ENCODE data around the gene TPK1. TPM values are rescaled to one million over a fixed set of nuclear protein-coding genes. Genes with fewer than 3 reads are reported as not detected.

Gene TPK1
- total RNA-seq, 1 experiment from 2014 or later, result 3.3 TPM

GRCh38 chr7:144622745-144623144, 213.1 kb downstream of the TPK1 start:
- H3K36me3 ChIP-seq (ENCODE audit: control insufficient read depth, insufficient read depth, low read length), result no peaks in the 10 kb centered on the region
- CTCF ChIA-PET, result no interaction called here
- no peaks in the 10 kb centered on the region for H3K4me1 ChIP-seq (ENCODE audit: control insufficient read depth, insufficient read depth, low read length)
- no peaks in the 10 kb centered on the region for H3K9me3 ChIP-seq (ENCODE audit: control insufficient read depth, insufficient read depth, low read depth, low read length)
- no peak for DNase-seq (ENCODE audit: low read depth, low spot score)
- no peak overlapping the region for H3K27ac ChIP-seq (ENCODE audit: low read length)
- POLR2A ChIA-PET, result no interaction called here
- intact Hi-C loops (cut with micrococcal nuclease; ENCODE audit: unreplicated experiment), result no loop called here
- no TSS peak for BruUV-seq (replicated peaks)
- H3K4me3 ChIP-seq (ENCODE audit: low read depth in 2 of 2, low read length in 2 of 2), result no peak overlapping the region
- in situ Hi-C loops (cut with HindIII; ENCODE audit: low pct_unique_long_range_greater_than_20kb, low sequenced_read_pairs), result no loop called here
- no peak for ATAC-seq
- no peaks in the 10 kb centered on the region for H3K27me3 ChIP-seq (ENCODE audit: control insufficient read depth, insufficient read depth, low read length)
- TF ChIP-seq POLR2AphosphoS5 (IDR thresholded peaks at IDR 0.05; ENCODE audit: low read depth, low read length) (no peak), REST (IDR thresholded peaks at IDR 0.05; ENCODE audit: insufficient read depth in 1 of 2, low read depth in 2 of 2, low read length in 1 of 2) (no peak), SIN3A (IDR thresholded peaks at IDR 0.05; ENCODE audit: borderline replicate concordance, insufficient read depth, low read depth, low read length) (no peak), TCF7L2 (IDR thresholded peaks at IDR 0.05; ENCODE audit: low read depth, low read length) (no peak)
- TF ChIP-seq, protein P1, sequence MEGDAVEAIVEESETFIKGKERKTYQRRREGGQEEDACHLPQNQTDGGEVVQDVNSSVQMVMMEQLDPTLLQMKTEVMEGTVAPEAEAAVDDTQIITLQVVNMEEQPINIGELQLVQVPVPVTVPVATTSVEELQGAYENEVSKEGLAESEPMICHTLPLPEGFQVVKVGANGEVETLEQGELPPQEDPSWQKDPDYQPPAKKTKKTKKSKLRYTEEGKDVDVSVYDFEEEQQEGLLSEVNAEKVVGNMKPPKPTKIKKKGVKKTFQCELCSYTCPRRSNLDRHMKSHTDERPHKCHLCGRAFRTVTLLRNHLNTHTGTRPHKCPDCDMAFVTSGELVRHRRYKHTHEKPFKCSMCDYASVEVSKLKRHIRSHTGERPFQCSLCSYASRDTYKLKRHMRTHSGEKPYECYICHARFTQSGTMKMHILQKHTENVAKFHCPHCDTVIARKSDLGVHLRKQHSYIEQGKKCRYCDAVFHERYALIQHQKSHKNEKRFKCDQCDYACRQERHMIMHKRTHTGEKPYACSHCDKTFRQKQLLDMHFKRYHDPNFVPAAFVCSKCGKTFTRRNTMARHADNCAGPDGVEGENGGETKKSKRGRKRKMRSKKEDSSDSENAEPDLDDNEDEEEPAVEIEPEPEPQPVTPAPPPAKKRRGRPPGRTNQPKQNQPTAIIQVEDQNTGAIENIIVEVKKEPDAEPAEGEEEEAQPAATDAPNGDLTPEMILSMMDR (IDR thresholded peaks at IDR 0.05), result no peak

DNA sequence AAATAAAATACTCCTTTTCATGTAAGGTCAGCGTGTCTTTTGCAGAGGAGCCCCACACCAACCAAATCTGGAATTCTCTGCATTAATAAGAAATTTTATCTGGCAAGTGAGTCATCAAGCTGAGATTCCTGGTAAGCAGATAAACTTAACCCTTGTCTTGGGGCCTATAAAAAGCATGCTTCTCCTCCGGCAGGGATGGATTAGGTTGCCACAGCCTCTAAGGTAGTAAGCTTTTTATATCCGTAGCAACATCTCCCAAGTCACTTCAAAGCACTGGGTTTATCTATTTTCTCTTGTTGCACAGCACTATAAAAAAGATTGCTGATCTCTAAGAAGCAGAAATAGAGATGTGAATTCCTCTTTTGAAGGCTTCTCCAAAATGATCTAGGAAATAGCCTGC, 229.6 kb downstream of the TPK1 start:
- Histone ChIP-seq H3K27ac (ENCODE audit: low read length) (no peak overlapping the region), H3K36me3 (ENCODE audit: control insufficient read depth, insufficient read depth, low read length) (no peaks in the 10 kb centered on the region), H3K4me1 (ENCODE audit: control insufficient read depth, insufficient read depth, low read length) (no peaks in the 10 kb centered on the region), H3K4me3 (ENCODE audit: low read depth in 2 of 2, low read length in 2 of 2) (no peak overlapping the region), H3K9me3 (ENCODE audit: control insufficient read depth, insufficient read depth, low read depth, low read length) (no peaks in the 10 kb centered on the region; the same call in 1 of the 2 replicates), H3K27me3 (ENCODE audit: control insufficient read depth, insufficient read depth, low read length) (no peaks in the 10 kb centered on the region)
- ATAC-seq, result no peak
- no TSS peak for BruUV-seq (replicated peaks)
- ChIA-PET POLR2A (no interaction called here), CTCF (no interaction called here)
- DNase-seq (ENCODE audit: low read depth, low spot score), result no peak
- in situ Hi-C loops (cut with HindIII; ENCODE audit: low pct_unique_long_range_greater_than_20kb, low sequenced_read_pairs), result no loop called here
- TF ChIP-seq REST (IDR thresholded peaks at IDR 0.05; ENCODE audit: insufficient read depth in 1 of 2, low read depth in 2 of 2, low read length in 1 of 2) (no peak), SIN3A (IDR thresholded peaks at IDR 0.05; ENCODE audit: borderline replicate concordance, insufficient read depth, low read depth, low read length) (no peak), TCF7L2 (IDR thresholded peaks at IDR 0.05; ENCODE audit: low read depth, low read length) (no peak), POLR2AphosphoS5 (IDR thresholded peaks at IDR 0.05; ENCODE audit: low read depth, low read length) (no peak)
- TF ChIP-seq, protein P1 (IDR thresholded peaks at IDR 0.05), result no peak
- intact Hi-C loops (cut with micrococcal nuclease; ENCODE audit: unreplicated experiment), result no loop called here

All from Panc1 (cell line).